ENCODE results near the gene SF1. TPM values are rescaled to one million over a fixed set of nuclear protein-coding genes. Genes with fewer than 3 reads are reported as not detected.

Gene SF1
- total and polyA plus RNA-seq, 2 donors (not counting 3 experiments of a cell fraction or from before 2014, with no cell fraction given) = 95.0 to 342 TPM

- Histone ChIP-seq H3K27ac (ENCODE audit: insufficient read depth, low read depth, low read length) (no peak overlapping the region), H3K9me3 (replicated peaks; ENCODE audit: control insufficient read depth, insufficient read depth, low read length) (no peaks in the 10 kb centered on the region), H3K36me3 (ENCODE audit: control insufficient read depth in 2 of 2, extremely low read depth in 1 of 2, insufficient read depth in 2 of 2, low read length in 2 of 2) (no peaks in the 10 kb centered on the region), H3K79me2 (ENCODE audit: control insufficient read depth, insufficient read depth, low read length) (no peaks in the 10 kb centered on the region), H3K9ac (replicated peaks; ENCODE audit: extremely low read depth, insufficient read depth, low read length) (no peak overlapping the region), H3K27me3 (ENCODE audit: control insufficient read depth in 2 of 2, insufficient read depth in 2 of 2, low read length in 2 of 2) (no peaks in the 10 kb centered on the region), H3K9me1 (replicated peaks; ENCODE audit: control insufficient read depth, extremely low read depth, insufficient read depth, low read length) (no peaks in the 10 kb centered on the region), H2AFZ (ENCODE audit: low read depth, low read length) (no peak overlapping the region), H3K4me2 (ENCODE audit: insufficient read depth, low read length) (no peak overlapping the region), H3K4me3 (replicated peaks in 1 of 3; ENCODE audit: insufficient read depth in 1 of 3, low read depth in 1 of 3, low read length in 3 of 3) (no peak overlapping the region), H4K20me1 (replicated peaks; ENCODE audit: control insufficient read depth, extremely low read depth, insufficient read depth, low read length) (no peaks in the 10 kb centered on the region), H3K4me1 (ENCODE audit: control insufficient read depth, extremely low read depth, insufficient read depth, low read length) (no peaks in the 10 kb centered on the region)
- FAIRE-seq (no peak), DNase-seq (ENCODE audit: low read depth, low spot score) (no peak)
- dilution Hi-C loops (cut with MboI; ENCODE audit: extremely low pct_ligation_motif_present, low sequenced_read_pairs) (no loop called here), intact Hi-C loops (cut with micrococcal nuclease) (no loop called here)
- no peak for TF ChIP-seq POLR2A (IDR thresholded peaks at IDR 0.05; ENCODE audit: low read depth, low read length)
- TF ChIP-seq MAX (IDR thresholded peaks at IDR 0.05; ENCODE audit: insufficient read depth, insufficient read length) = no peak
- no peak for TF ChIP-seq EZH2 (IDR thresholded peaks at IDR 0.05; ENCODE audit: borderline replicate concordance, low read depth, low read length, severe bottlenecking)
- TF ChIP-seq GATA2 (IDR thresholded peaks at IDR 0.05; ENCODE audit: insufficient read depth, insufficient read length, low read depth, low read length) = no peak
- no peak for TF ChIP-seq FOS (IDR thresholded peaks at IDR 0.05; ENCODE audit: borderline replicate concordance, insufficient read depth, low read length)
- TF ChIP-seq CTCF (IDR thresholded peaks at IDR 0.05; ENCODE audit: extremely low read depth in 1 of 2, insufficient read depth in 1 of 2, low read depth in 1 of 2, low read length in 2 of 2) = no peak
- TF ChIP-seq POLR2AphosphoS5 (IDR thresholded peaks at IDR 0.05; ENCODE audit: insufficient read depth, low read depth, low read length) = no peak
- TF ChIP-seq MYC (IDR thresholded peaks at IDR 0.05; ENCODE audit: low read depth, low read length) = no peak
- TF ChIP-seq JUN (IDR thresholded peaks at IDR 0.05; ENCODE audit: borderline replicate concordance, insufficient read depth, insufficient read length, low read depth) = no peak
- BruUV-seq (replicated peaks) = no TSS peak
- POLR2A ChIA-PET = no interaction called here
- CTCF ChIA-PET = no interaction called here
Observed at GRCh38 chr11:64753380-64754123, 24.8 kb downstream of the SF1 start.

Data from endothelial cell of umbilical vein (primary cell).